ENCODE measurements around the gene AMOT. TPM values are rescaled to one million over a fixed set of nuclear protein-coding genes. Genes with fewer than 3 reads are reported as not detected.
A peak's percentile ranks its signal among the peaks of the same experiment; 100 is the strongest.

The AMOT gene
- total RNA-seq (ENCODE audit: low replicate concordance), result 3.8 and 7.5 TPM in 2 replicates

- H3K4me1 Mint-ChIP-seq, result peaks cover 62% of the 10 kb centered on the region
- H3K27ac ChIP-seq, result peak within 1 kb of the TSS; percentile 57
Observed at GRCh38 chrX:112840382-112841113, at the start of gene AMOT. AMOT (minus strand) TSS chrX:112840831; CDS start chrX:112823126, 17,705 bp downstream.

GRCh38 chrX:112889400-112889799 is 48.8 kb upstream of the AMOT start:
- no peaks in the 10 kb centered on the region for H3K9me3 ChIP-seq (ENCODE audit: low read depth)
- Mint-ChIP-seq H3K4me1 (peaks cover 13% of the 10 kb centered on the region), H3K27me3 (ENCODE audit: insufficient read depth, low read depth) (peaks cover 3% of the 10 kb centered on the region), H3K4me3 (no peak overlapping the region), H3K36me3 (no peaks in the 10 kb centered on the region), H3K9me3 (no peaks in the 10 kb centered on the region), H3K27ac (no peak overlapping the region)
- no peaks in the 10 kb centered on the region for H4K20me1 ChIP-seq (ENCODE audit: low read depth)
- no peaks in the 10 kb centered on the region for H3K36me3 ChIP-seq
- H3K79me2 ChIP-seq (ENCODE audit: low read depth), result no peaks in the 10 kb centered on the region
- H2AFZ ChIP-seq (replicated peaks), result no peak overlapping the region
- no peak for TF ChIP-seq EZH2 (IDR thresholded peaks at IDR 0.05)
- no peak for TF ChIP-seq EZH2phosphoT487 (IDR thresholded peaks at IDR 0.05)
- TF ChIP-seq CTCF (IDR thresholded peaks at IDR 0.05), result no peak
- H3K4me1 ChIP-seq, result peaks cover 10% of the 10 kb centered on the region
- DNase-seq (ENCODE audit: low spot score), result no peak
- no peak overlapping the region for H3K9ac ChIP-seq
- no peak overlapping the region for H3K4me3 ChIP-seq
- no peak overlapping the region for H3K27ac ChIP-seq
- no peaks in the 10 kb centered on the region for H3F3A ChIP-seq (ENCODE audit: low read depth)
- H3K4me2 ChIP-seq, result no peak overlapping the region
- no peaks in the 10 kb centered on the region for H3K27me3 ChIP-seq

More at GRCh38 chrX:112840382-112841113, at the start of gene AMOT:
- Histone ChIP-seq H3K9ac (no peak within 1 kb of the TSS), H3K4me1 (peaks cover 55% of the 10 kb centered on the region), H3F3A (ENCODE audit: low read depth) (peaks cover 34% of the 10 kb centered on the region), H3K79me2 (ENCODE audit: low read depth) (no peaks in the 10 kb centered on the region), H2AFZ (replicated peaks) (peak within 1 kb of the TSS; percentile 94), H3K9me3 (ENCODE audit: low read depth) (no peaks in the 10 kb centered on the region), H3K36me3 (no peaks in the 10 kb centered on the region), H4K20me1 (ENCODE audit: low read depth) (peaks cover 15% of the 10 kb centered on the region), H3K4me2 (peak within 1 kb of the TSS; percentile 78), H3K27me3 (peaks cover 41% of the 10 kb centered on the region), H3K4me3 (peak within 1 kb of the TSS; percentile 87)
- Mint-ChIP-seq H3K27me3 (ENCODE audit: insufficient read depth, low read depth) (peaks cover 4% of the 10 kb centered on the region), H3K4me3 (peak within 1 kb of the TSS; percentile 91), H3K27ac (peak within 1 kb of the TSS; percentile 98), H3K36me3 (peaks cover 3% of the 10 kb centered on the region), H3K9me3 (peaks cover 5% of the 10 kb centered on the region)
- no peak for TF ChIP-seq CTCF (IDR thresholded peaks at IDR 0.05)
- TF ChIP-seq EZH2phosphoT487 (IDR thresholded peaks at IDR 0.05), result no peak
- TF ChIP-seq EZH2 (IDR thresholded peaks at IDR 0.05), result no peak
- peak; percentile 96 for DNase-seq (ENCODE audit: low spot score)

GRCh38 chrX:112888916-112889315 is 48.3 kb upstream of the AMOT start:
- H2AFZ ChIP-seq (replicated peaks), result no peak overlapping the region
- H4K20me1 ChIP-seq (ENCODE audit: low read depth), result no peaks in the 10 kb centered on the region

More at GRCh38 chrX:112888916-112889315, 48.3 kb upstream of the AMOT start:
- no peak for TF ChIP-seq EZH2phosphoT487 (IDR thresholded peaks at IDR 0.05)
- no peak for TF ChIP-seq CTCF (IDR thresholded peaks at IDR 0.05)
- TF ChIP-seq EZH2 (IDR thresholded peaks at IDR 0.05), result no peak
- Mint-ChIP-seq H3K4me3 (no peak overlapping the region), H3K9me3 (no peaks in the 10 kb centered on the region), H3K4me1 (peaks cover 13% of the 10 kb centered on the region), H3K27me3 (ENCODE audit: insufficient read depth, low read depth) (peaks cover 3% of the 10 kb centered on the region), H3K36me3 (no peaks in the 10 kb centered on the region), H3K27ac (no peak overlapping the region)
- peak; percentile 23 for DNase-seq (ENCODE audit: low spot score)
- H3K4me3 ChIP-seq, result no peak overlapping the region
- H3K36me3 ChIP-seq, result no peaks in the 10 kb centered on the region
- H3K27ac ChIP-seq, result no peak overlapping the region
- H3K9me3 ChIP-seq (ENCODE audit: low read depth), result no peaks in the 10 kb centered on the region
- no peaks in the 10 kb centered on the region for H3F3A ChIP-seq (ENCODE audit: low read depth)
- no peak overlapping the region for H3K9ac ChIP-seq
- no peaks in the 10 kb centered on the region for H3K27me3 ChIP-seq
- peaks cover 10% of the 10 kb centered on the region for H3K4me1 ChIP-seq
- peak overlapping the region; percentile 21 for H3K4me2 ChIP-seq
- no peaks in the 10 kb centered on the region for H3K79me2 ChIP-seq (ENCODE audit: low read depth)

Data from neural progenitor cell (in vitro differentiated cells).